Measurements from ENCODE around the gene FIP1L1.
"Not testable (repeated sequence)": the region's sequence is repeated elsewhere in the genome, so short reads cannot be mapped to it uniquely, and the experiment has no call there.

FIP1L1 gene

DNA sequence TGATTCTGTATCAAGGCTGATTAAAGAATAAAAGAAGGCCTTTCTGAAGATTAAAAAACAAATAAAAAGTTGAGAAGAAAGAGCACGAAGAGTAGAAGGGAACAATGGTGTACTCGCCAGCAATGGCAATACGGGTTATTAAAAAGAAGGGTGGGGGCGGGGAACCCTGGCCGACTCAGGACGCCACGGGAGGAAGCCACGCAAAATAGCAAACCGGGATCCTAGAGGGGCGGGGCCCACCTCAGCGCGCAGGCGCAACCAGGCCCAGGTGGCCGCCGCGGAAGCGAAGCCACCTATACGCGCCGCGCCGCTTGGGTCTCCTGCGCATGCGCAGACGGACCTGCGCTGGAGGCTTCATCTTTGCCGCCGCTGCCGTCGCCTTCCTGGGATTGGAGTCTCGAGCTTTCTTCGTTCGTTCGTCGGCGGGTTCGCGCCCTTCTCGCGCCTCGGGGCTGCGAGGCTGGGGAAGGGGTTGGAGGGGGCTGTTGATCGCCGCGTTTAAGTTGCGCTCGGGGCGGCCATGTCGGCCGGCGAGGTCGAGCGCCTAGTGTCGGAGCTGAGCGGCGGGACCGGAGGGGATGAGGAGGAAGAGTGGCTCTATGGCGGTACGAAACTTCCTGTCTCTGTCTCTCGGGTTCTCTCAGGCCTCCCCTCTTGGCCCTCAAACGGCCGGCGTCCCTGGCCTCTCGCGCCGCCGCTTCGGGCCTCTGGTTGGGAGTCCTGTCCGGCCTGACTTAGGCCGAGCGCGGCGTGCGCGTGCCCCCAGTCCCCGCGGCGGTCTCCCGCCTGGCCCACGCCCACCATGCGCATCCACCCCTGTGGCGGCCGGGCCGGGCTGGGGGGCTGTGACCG, at the start of gene FIP1L1:
FIP1L1 (plus strand) TSS at position 323 of the 852 bp plus-strand sequence; CDS start at position 521, 198 bp downstream.
- DNase-seq: peak; percentile 96

- DNase-seq: not testable (repeated sequence)
Measured at GRCh38 chr4:53334916-53335315, 42.5 kb upstream of the FIP1L1 start.

DNA sequence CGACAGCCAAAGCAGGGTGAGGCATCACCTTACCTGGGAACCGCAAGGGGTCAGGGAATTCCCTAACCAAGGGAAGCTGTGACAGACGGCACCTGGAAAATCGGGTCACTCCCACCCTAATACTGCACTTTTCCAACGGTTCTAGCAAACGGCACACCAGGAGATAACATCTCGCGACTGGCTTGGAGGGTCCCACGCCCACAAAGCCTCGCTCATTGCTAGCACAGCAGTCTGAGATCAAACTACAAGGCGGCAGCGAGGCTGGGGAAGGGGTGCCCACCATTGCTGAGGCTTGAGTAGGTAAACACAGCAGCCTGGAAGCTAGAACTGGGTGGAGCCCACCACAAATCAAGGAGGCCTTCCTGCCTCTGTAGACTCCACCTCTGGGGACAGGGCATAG, 37.3 kb upstream of the FIP1L1 start:
- DNase-seq: not testable (repeated sequence)

DNA sequence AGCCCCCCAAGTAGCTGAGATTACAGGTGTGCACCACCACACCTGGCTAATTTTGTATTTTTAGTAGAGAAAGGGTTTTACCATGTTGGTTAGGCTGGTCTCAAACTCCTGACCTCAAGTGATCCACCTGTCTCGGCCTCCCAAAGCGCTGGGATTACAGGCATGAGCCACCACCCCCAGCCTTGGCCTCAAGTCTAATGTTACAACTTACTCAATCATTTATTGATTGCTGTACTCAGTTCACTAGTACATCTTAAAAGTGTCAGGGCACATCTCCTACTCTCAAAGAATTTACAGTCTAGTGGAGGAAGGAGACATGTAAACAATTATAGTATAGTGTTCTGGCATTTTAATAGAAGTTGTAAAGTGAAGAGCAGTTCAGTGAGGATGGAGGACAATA, 31.0 kb upstream of the FIP1L1 start:
- not testable (repeated sequence) for DNase-seq

GRCh38 chr4:53346920-53347852, 30.3 kb upstream of the FIP1L1 start:
- DNase-seq: no peak

GRCh38 chr4:53348046-53348445, 29.4 kb upstream of the FIP1L1 start:
- DNase-seq: no peak

- no peak for DNase-seq
Measured at GRCh38 chr4:53349091-53349491, 28.4 kb upstream of the FIP1L1 start.

DNA sequence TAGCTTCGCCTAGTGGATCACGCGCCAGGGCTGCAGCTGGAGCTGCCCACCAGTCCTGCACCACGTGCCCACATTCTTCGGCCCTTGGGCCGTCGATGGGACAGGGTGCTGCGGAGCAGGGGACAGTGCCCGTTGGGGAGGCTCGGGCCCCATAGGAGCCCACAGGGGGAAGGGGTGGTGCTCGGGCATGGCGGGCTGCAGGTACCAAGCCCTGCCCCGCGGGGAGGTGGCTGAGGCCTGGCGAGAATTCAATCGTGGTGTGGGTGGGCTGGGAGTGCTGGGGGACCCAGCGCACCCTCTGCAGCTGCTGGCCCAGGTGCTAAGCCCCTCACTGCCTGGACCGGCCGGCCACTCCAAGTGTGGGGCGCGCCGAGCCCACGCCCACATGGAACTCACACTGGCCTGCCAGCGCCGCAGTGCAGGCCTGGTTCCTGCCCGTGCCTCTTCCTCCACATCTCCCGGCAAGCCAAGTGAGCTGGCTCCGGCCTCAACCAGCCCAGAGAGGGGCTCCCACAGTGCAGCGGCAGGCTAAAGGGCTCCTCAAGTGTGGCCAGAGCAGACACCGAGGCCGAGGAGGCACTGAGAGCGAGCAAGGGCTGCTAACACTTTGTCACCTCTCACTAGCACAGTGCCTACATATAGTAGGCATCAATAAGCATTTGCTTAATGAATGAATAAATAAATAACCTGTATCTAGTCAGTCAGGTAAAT, 23.3 kb upstream of the FIP1L1 start:
- DNase-seq: no peak

DNA sequence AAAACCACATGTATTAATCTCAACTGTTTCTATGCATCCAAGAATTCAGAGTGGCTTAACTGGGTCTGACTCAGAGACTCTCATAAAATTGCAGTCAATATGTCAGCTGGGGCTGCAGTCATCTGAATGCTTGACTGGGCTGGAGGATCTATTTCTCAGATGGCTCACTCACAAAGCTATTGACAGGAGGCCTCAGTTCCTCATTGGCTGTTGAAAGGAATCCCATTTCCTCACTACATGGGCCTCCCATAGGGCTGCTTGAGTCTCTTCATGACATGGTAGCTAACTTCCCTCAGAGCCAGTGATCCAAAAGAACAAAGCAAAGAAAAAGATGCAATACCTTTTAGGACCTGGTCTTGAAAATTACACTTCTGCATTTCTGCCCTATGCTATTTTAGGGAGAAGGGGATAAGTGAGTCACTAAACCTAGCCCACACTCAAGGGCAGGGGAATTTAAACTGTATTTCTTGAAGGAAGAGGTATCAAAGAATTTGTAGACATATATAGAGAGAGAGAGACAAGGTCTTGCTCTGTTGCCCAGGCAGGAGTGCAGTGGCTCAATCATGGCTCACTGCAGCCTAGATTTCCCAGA, 21.4 kb upstream of the FIP1L1 start:
- no peak for DNase-seq

GRCh38 chr4:53361451-53361850, 16.0 kb upstream of the FIP1L1 start:
- no peak for DNase-seq

GRCh38 chr4:53362093-53362492, 15.3 kb upstream of the FIP1L1 start:
- DNase-seq: no peak

DNA sequence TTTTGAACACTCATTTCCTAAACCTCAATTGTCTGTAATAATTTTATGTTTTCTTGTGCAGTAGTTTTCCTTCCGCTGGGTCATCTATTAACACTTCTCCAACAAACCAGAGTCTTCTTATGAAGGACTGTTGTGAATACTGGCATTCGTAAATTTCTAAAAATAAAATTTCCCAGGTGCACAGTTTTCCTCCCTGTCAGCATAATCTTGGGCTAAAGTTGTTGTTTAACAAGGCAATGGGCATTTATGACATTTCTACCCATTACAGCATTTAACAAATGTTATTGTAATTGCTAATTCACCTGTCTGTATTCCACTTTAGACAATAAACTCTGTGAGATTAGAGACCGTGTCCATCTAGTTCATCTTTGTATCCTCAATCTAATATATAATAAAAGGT, 12.8 kb upstream of the FIP1L1 start:
- no peak for DNase-seq

DNA sequence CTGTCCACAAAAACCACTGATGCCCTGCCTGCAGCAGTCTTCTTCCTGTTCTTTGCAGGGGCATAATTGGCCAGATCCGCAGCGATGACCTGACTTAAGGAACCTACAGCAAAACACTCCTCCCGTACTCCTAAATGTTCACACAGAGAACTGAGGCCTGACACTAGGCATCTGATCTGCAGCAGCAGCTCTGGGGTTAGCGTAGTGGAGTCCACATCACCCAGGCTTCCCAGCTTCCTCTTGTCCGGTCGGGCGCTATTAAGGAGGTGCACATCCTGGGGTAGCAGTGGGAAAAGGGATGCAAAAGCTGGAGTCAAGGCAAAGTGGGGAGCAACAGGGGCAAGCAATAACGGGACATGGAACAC, 12.3 kb upstream of the FIP1L1 start:
- DNase-seq: no peak

- DNase-seq: peak; percentile 94
Measured at GRCh38 chr4:53365486-53366300, 11.7 kb upstream of the FIP1L1 start, which contains the start of gene SCFD2. TSS of gene SCFD2 (minus strand) at chr4:53366061.

- no peak for DNase-seq
Measured at GRCh38 chr4:53366301-53366716, 11.1 kb upstream of the FIP1L1 start.

DNA sequence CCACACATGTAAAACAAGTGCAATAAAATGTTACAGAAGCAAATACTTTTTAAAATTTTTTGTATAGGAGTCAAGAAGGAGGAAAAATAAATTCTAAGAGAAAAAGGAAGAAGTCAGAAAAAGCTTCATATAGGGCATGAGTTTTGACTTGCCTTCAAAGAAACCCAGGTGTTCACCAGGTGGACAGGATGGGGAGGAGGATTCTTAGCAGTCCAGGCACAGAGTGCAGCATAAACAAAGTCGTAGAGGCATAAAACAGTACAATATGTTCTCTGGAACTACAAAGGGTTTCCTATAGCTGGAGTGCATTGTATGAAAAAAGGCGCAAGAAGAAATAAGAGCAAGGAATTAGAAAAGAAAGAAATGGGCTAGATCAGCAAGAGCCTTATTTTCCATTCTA, 9.7 kb upstream of the FIP1L1 start:
- no peak for DNase-seq

DNA sequence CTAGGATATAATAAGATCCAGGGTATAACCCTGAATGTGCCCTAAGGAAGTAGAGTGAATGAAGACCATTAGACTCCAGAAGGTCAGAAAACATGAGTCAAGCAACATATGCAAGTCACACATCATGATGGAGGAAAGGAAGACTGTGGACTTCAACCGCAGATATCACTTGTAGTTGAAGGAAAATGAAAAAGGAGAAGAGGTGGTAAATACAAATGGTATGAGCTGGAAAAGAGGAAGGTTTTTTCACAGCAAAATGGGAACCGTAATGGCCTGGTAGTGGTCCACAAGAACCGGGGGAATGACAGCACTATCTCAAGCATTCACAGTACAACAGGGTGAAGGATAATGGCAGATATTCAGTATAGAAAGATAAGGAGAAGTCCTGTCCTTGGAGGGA, 6.4 kb upstream of the FIP1L1 start:
- no peak for DNase-seq

GRCh38 chr4:53371843-53372521, 5.5 kb upstream of the FIP1L1 start:
- no peak for DNase-seq

- DNase-seq: no peak
Measured at GRCh38 chr4:53374777-53375258, 2.6 kb upstream of the FIP1L1 start.

DNA sequence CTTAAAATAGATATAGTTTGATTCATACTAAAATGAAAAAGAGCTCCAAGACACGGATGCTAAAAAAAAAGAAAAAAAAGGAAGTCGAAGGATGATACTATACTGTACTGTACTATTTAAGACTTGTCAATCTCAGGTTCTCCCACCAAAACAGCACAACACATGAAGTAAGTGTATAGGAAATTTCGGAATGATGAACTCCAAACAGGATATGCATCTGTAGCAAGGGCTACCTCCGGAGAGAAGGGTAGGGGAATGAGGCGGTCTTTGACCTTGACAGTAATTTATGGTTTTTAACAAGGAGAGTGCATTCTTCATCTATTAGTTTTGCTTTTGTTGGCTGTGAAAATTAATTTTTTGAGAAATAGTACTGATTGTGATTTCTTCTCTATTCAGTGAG, 541 bp upstream of the FIP1L1 start:
- DNase-seq: no peak

DNA sequence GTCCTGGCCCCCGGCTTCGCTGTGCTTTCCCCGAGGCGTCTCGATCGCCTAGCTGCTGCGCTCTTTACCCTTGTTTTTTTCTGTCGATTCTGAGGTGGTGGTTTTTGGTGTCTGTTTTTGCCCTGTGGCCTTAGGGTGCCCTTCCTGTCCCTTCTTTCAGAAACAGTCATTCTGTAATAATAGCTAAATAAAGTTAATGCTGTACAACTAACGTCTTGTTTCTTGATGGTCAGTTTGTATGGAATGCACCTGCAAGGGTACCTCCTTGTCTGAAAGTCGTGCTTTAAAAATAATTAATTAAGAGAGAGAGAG, 686 bp downstream of the FIP1L1 start:
- no peak for DNase-seq
